AG04449 (cell line): ENCODE measurements around the gene MXRA7.

Source experiments
- CTCF ChIA-PET: fragments of 350-600 bp; formaldehyde crosslinking; extraction: SDS; loops from one replicate; lab custom pipeline; 2021; ENCODE audit warnings: antibody characterized with exemption; lab: Yijun Ruan, JAX
- POLR2A ChIA-PET: fragments of 400-600, 350-600 bp; formaldehyde crosslinking; extraction: SDS; loops from one replicate; lab custom pipeline; 2020; ENCODE audit warnings: antibody characterized with exemption, inconsistent platforms; lab: Yijun Ruan, JAX
- DNase-seq: peaks from one replicate; pipeline ENCODE4 v3.0.0-alpha.2; 2010; ENCODE audit warnings: low read depth, low spot score
- H3K4me3 ChIP-seq: 2 replicates; pipeline ENCODE4 v1.5.1; 2011; ENCODE audit warnings: low read depth, mild to moderate bottlenecking, control low read depth, low read length
- TF ChIP-seq, protein P1 (sequence below): IDR thresholded peaks from one replicate; pipeline ENCODE4 v1.5.1; 2011; ENCODE audit warnings: mild to moderate bottlenecking, moderate library complexity, low read length, control low read depth, inconsistent platforms; ENCODE audit not compliant: insufficient read depth; ENCODE audit errors: missing control alignments

The MXRA7 gene

DNA sequence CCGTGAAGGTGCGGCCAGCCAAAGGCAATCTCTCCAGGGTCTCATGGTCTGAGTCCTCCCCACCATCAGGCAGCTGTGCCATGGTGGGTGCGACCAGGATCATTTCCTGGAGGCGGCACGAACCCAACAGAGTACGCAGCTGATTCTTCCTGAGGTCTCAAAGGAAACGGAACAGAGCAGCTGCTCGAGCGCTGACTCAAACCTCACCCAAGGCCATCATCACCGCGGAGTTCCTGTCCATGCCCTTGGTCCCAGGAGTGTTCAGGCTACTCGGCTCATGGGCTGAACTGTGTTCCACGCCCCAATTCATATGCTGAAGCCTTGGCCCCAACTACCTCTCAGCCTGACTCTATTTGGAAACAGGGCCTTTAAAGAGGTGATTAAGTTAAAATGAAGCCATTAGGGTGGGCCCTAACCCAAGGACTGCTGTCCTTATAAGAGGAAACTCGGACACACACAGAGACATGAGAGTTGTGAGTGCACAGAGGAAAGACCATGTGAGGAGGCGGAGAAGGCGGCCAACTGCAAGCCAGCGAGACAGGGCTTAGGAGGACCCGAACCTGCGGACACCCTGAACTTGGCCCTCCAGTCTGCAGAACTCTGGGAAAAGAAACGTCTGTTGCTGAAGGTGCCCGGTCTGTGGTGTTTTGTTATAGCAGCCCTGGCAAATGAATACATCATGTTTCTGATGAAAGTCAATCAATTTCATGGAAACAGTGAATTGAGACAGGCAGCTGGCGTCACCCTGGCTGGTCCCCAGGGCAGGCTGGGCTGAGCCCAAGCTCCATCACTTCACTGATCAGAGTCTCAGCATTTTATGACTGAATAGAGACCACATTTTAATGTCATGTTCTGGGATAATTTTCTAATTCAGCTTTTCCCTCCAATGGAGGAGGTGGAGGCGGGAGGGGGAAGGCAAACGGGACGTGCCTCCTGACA lies 13.7 kb downstream of the MXRA7 start:
- no peak for DNase-seq
- TF ChIP-seq, protein P1, sequence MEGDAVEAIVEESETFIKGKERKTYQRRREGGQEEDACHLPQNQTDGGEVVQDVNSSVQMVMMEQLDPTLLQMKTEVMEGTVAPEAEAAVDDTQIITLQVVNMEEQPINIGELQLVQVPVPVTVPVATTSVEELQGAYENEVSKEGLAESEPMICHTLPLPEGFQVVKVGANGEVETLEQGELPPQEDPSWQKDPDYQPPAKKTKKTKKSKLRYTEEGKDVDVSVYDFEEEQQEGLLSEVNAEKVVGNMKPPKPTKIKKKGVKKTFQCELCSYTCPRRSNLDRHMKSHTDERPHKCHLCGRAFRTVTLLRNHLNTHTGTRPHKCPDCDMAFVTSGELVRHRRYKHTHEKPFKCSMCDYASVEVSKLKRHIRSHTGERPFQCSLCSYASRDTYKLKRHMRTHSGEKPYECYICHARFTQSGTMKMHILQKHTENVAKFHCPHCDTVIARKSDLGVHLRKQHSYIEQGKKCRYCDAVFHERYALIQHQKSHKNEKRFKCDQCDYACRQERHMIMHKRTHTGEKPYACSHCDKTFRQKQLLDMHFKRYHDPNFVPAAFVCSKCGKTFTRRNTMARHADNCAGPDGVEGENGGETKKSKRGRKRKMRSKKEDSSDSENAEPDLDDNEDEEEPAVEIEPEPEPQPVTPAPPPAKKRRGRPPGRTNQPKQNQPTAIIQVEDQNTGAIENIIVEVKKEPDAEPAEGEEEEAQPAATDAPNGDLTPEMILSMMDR, result no peak
- CTCF ChIA-PET, result interaction anchor here (0.5 to 3.7 kb wide), 7 partner anchors 11 to 1457 kb away, joined by 3 to 20 read pairs (median 4); no protein-coding TSS in a partner anchor
- H3K4me3 ChIP-seq, result no peak overlapping the region
- POLR2A ChIA-PET, result interaction anchor here (1.2 kb wide), 1 partner anchor 12 kb away, joined by 5 read pairs; no protein-coding TSS in a partner anchor

DNA sequence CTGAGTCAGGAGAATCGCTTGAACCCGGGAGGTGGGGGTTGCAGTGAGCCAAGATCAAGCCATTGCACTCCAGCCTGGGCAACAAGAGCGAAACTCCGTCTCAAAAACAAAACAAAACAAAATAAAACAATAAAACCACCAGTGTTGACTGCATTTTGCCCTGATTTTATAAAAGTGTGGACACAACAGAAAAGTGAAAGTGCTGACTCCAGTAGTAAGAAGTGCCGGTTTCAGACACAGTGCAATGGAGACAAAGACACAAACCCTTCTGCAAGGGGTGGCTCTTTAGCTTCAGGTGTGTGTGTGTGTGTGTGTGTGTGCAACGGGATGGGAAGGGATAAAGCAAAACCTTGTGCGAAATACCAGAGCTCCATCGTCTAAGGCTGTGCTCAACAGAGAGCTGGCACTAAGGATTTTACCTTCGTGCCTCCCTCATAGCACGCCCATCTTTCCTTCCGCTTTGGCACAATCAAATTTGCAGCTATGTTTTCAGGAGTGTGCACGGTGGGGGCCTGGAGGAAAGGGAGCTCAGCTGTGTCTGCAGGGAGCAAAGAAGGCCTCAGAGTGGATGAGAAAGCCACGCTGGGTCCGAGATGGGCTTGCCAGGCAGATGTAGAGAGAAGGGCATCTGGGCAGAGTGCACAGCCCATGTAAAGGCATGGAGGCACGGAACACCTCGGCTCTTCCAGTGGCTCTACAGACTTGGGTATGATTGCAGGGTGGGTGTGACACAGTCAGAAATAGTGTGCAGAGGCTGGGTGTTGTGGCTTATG lies 15.5 kb downstream of the MXRA7 start:
- no peak for DNase-seq
- CTCF ChIA-PET, result interaction anchor here (1.2 to 3.7 kb wide), 6 partner anchors 14 to 188 kb away, joined by 3 to 20 read pairs (median 4); no protein-coding TSS in a partner anchor
- POLR2A ChIA-PET, result interaction anchor here (1.4 kb wide), 1 partner anchor 23 kb away, joined by 3 read pairs; no protein-coding TSS in a partner anchor
- TF ChIP-seq, protein P1, result no peak
- H3K4me3 ChIP-seq, result no peak overlapping the region

DNA sequence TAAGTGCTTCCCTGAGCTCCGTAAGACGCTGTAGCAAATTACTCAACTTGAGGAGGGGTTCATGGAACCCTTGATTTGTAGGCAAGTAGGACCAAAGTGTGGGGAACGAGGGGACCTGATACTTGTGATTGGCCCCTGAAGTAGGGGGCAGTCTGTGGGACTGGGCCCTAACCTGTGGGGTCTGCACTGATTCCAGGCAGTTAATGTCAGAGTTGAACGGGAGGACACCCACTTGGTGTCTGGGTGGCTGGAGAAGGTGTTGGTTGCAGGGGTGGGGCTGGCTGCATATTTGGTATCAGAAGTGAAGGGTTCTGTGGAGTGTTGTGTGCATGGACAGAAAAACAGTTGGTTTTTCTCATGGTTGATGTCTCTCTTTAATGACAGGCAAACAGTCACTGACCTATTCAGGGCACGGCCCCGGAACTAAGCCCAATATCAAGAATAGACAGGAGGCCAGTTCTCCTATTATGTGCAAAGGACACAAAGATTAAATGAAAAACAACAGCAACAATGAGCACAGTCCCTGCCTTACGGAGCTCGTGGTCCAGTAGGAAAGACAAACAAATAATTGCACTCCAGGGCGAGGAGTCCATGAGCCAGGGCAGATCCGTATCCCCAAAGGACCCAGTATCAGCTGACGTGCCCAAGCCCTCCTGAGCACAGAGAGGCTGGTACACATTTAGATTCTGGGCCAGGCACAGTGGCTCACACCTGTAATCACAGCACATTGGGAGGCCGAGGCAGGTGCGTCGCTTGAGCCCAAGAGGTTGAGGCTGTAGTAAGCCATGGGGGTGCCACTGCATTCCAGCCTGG lies 19.2 kb downstream of the MXRA7 start:
- no peak for DNase-seq
- no peak overlapping the region for H3K4me3 ChIP-seq
- ChIA-PET CTCF (interaction anchor here (0.8 to 3.6 kb wide), 4 partner anchors 10 to 233 kb away, joined by 3 to 18 read pairs (median 10); no protein-coding TSS in a partner anchor), POLR2A (no interaction called here)
- TF ChIP-seq, protein P1, result no peak

DNA sequence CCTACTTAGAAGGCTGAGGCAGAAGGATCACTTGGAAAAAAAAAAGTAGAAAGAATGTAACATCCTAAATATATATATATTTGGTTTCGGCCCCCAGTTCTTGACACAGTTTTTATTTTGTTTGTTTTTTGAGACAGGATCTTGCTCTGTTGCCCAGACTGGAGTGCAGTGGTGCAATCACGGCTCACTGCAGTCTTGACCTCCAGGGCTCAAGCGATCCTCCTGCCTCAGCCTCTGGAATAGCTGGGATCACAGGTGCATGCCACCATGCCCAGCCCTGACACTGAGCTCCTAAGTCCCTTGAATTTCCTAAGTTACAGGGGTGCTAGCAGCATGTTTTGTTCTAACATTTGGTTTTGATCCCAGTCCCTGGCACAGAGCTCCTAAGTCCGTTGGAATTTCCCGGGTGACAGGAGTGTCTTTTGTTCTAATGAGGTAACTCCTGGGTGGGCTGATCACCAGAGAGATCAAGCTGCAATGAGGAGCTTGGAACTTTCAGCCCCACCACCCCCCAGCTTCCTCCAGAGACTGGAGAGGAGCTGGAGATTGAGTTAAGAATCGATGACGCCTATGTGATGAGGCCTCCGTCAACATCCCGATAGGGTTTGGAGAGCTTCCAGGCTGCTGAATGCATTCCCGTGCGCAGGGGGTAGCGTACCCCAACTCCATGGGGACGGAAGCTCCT lies 20.0 kb downstream of the MXRA7 start:
- no peak for DNase-seq
- ChIA-PET POLR2A (interaction anchor here (0.6 kb wide), 1 partner anchor 22 kb away, joined by 3 read pairs; no protein-coding TSS in a partner anchor), CTCF (interaction anchor here (0.8 to 2.3 kb wide), 4 partner anchors 10 to 232 kb away, joined by 3 to 11 read pairs (median 6); no protein-coding TSS in a partner anchor)
- TF ChIP-seq, protein P1, result no peak
- no peak overlapping the region for H3K4me3 ChIP-seq

DNA sequence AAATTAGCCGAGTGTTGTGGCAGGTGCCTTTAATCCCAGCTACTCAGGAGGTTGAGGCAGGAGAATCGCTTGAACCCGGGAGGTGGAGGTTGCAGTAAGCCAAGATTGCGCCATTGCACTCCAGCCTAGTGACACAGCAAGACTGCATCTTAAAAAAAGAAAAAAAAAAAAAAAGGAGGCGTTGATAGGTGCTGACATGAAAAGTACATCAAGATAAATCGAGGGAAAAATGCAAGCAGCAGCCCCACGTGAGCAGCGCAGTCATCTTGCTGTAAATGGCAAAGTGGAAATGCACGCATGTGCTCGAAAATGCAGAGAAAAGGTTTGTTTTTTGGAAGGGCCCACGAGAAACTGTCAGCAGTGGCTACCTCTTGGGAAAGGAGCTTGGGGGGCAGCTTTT lies 20.9 kb downstream of the MXRA7 start:
- H3K4me3 ChIP-seq, result no peak overlapping the region
- TF ChIP-seq, protein P1, result no peak
- DNase-seq, result no peak
- POLR2A ChIA-PET, result no interaction called here
- CTCF ChIA-PET, result interaction anchor here (2.1 to 2.3 kb wide), 2 partner anchors 9 to 19 kb away, joined by 8 to 11 read pairs; no protein-coding TSS in a partner anchor
